Head of caudate nucleus (tissue), 42 donors: ENCODE measurements around the gene SORCS3.

Experiments used
- DNase-seq, 42 donors: peaks; one replicate each; pipeline versions ENCODE4 v3.0.0 to v3.0.0-alpha.2; 2020 to 2021; ENCODE audit warnings: mixed read lengths in 7 of 42
- intact Hi-C: fragments of 100-400 bp; cut with DNase I; formaldehyde crosslinking; loops from one replicate; pipeline ENCODE4 v1.15.0; 2022

Gene SORCS3

DNA sequence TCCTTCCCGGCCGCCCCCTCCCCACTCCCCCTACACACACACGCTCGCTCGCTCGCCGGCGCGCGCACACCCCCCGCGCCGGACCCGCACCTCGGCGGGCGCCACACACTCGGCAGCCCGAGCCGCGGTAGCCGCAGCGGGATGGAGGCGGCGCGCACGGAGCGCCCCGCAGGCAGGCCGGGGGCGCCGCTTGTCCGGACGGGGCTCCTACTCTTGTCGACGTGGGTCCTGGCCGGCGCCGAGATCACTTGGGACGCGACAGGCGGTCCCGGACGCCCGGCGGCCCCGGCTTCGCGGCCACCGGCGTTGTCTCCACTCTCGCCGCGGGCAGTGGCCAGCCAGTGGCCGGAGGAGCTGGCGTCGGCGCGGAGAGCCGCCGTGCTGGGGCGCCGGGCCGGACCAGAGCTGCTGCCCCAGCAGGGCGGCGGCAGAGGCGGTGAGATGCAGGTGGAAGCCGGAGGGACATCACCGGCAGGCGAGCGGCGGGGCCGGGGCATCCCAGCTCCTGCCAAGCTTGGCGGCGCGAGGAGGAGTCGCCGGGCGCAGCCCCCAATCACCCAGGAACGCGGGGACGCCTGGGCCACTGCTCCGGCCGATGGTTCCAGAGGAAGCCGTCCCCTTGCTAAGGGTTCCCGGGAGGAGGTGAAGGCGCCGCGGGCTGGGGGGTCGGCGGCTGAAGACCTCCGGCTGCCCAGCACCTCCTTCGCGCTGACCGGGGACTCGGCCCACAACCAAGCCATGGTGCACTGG lies at the start of gene SORCS3:
Gene SORCS3, plus strand, starts transcription at position 104 of the 750 bp plus-strand sequence.
- DNase-seq = peak in 11 of 42 donors; percentile 13 to 53 (median 31)
- intact Hi-C loops = loop anchor here (10.0 kb wide), 1 partner anchor 133 kb away; no protein-coding TSS in a partner anchor

DNA sequence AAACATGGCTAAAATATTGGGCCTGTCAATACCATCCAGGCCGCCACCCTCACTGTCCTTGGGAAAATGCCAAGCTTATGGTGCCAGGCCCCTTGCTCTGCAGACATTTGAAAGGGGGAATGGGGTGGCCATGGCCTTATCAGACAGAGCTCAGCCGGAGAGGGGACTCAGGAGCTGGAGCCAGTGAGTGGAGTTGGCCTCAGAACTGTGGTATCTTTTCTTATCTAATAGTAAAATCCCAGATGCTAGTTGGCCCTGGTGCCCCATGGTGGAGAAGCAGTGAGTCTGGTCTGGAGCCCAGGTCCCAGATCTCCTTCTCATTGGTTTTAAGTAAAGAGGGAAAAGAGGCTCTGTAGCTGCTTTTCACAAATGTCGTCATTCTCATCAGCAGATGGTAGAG lies 49.6 kb upstream of the SORCS3 start:
- DNase-seq = no peak
- intact Hi-C loops = no loop called here

DNA sequence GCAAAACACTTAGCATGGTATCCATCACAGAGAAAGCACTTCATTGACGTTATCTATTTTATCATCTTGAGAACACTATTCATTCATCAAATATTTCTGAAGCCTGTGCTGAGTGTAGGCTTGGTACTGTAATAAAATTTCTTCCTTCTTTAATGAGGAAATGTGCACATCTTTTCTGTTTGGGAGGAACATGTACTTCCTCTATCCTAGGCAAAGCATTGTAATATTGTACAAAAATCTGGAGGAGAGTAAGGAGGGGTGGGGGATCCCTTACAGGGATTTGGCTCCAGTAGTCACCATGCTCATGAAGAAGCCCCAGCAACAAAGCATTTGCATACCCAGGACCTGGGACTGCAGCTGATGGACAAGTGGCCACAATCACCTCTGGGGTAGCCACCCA lies 39.9 kb upstream of the SORCS3 start:
- DNase-seq = peak in 1 of 42 donors; percentile 23
- intact Hi-C loops = no loop called here

DNA sequence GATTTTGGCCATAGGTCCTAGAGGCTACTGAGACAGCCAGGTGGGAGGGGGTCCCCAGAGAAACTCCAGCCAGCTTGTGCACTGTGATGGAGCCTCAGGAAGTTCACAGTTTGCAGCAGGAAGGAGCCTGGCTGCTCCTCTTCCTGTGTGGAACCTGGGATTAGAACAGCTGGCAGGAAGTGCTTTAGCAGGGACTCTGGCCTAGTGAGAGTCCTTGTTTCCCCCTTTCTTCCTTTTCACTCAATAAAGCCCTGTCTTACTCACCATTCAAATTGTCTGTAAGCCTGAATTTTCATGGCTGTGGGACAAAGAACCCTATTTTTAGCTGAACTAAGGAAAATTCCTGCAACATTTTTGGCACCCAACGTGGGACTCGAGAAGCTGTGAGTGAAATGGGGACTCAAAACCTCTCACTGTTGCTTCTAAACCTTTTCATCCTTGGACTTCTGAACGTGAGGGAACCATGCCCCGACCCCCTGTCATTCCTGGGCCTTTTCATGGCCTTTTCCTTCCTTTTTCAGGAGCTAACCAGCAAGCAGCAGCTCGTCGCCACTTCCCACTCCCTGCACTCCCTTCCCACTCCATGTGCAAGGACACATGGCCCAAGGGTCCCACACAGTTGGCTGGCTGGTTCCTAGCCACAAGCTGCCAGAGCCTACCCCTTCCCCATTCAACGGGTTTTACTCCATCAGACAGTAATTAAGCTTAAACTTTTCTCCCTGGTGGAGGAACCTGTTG lies 32.8 kb upstream of the SORCS3 start:
- intact Hi-C loops = no loop called here

DNA sequence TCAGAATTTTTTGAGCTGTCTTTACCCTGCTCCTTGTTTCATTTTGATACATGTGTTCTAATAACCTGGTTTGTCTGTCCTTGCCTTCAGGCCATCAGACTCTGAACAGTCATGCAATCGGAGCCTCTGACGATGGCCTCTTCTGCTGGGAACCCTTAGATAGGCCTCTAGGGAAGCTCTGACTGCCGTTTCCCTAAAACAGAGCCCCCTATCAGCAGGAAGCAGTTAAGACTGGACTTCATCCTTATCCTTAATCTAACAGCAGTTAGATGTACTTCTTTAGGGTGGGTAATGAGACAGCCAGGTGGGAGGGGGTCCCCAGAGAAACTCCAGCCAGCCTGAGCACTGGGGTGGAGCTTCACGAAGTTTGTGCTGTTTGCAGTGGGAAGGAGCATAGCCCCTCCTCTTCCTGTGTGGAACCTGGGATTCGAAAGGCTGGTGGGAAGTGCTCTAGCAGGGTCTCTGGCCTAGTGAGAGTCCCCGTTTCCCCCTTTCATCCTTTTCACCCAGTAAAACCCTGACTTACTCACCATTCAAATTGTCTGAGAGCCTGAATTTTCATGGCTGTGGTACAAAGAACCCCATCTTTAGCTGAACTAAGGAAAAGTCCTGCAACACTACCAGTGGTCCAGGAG lies 28.4 kb upstream of the SORCS3 start:
- intact Hi-C loops = no loop called here
- DNase-seq = no peak

More for the DNA sequence above, 32.8 kb upstream of the SORCS3 start:
- no peak for DNase-seq

DNA sequence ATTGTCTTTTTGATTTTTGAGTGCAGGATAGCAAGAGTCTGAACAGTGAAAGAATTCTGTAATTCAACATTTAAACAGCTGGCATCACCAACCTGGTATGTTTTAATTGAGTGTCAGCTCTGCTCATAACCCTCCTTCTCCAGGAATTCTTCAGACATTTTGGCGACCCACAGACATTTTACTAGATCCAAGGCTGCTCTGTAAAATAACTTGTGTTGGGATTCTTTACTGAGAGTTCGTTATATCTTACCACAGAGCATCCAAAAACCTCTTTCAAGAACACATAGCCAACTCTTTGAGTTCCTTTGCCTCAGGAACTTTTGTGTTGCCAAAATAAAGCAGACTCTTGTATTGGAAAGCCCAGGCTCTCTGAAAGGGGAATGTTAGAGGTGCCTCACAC lies 27.7 kb upstream of the SORCS3 start:
- DNase-seq = no peak
- intact Hi-C loops = no loop called here

DNA sequence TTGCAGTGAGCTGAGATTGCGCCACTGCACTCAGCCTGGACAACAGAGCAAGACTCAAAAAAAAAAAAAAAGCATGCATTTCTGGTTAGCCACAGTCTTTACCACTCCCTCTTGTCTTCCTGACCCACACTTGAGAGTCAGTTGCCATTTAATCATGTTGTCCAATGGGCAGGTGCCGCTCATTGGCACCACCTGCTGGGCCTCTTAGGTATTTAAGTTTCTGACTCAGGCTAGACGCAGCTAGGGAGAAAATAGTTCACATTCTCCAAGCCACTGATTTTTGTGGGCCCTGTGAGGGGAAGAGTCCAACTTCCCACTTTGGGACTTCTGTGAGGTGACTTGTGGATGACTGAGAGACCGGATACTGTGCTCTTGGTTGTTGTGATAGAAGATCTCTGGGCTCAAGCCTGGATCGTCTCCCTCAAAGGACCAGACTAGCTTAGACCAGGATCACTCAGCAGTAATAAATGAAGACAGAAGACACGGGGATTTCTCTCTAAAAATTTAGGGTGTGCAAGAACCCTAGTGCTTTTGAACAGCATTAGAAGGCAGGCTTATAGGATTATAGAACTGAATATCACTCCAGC lies 26.8 kb upstream of the SORCS3 start:
- DNase-seq = peak in 1 of 42 donors; percentile 30
- intact Hi-C loops = no loop called here

DNA sequence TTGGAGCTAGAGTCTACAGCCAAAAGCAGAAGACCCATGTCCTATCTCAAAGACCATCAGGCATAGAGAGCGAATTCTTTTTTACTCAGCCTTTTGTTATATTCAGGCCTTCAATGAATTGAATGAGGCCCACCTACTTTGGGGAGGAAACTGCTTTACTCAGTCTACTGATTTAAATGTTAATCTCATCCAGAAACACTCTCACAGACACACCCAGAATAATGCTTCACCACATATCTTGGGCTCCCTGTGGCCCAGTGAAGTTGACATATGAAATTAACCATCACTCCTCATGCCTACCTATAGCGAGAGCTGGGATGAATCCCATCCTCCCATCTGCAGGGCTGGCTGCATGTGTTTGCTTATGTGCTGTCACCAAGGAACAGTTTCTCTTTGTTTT lies 26.0 kb upstream of the SORCS3 start:
- intact Hi-C loops = no loop called here
- no peak for DNase-seq

DNA sequence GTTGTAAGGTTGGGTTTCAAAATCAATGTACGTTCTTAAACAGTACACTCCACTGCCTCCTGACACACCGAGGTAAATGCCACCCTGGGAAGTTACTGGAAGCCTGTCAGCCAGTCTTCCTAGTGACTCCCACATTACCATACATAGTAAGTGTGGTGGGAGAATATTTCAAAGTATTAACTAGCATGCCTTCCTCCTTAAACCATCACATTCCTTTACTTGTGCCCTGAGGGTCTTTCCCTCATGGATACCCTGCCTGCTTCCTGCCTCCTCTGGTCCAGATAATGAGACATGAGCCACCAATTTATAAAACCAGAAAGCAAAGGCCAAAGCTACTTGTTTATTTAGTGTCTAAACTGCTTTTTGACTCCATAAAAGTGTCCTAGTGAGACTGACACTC lies 23.3 kb upstream of the SORCS3 start:
- intact Hi-C loops = no loop called here
- DNase-seq = no peak

DNA sequence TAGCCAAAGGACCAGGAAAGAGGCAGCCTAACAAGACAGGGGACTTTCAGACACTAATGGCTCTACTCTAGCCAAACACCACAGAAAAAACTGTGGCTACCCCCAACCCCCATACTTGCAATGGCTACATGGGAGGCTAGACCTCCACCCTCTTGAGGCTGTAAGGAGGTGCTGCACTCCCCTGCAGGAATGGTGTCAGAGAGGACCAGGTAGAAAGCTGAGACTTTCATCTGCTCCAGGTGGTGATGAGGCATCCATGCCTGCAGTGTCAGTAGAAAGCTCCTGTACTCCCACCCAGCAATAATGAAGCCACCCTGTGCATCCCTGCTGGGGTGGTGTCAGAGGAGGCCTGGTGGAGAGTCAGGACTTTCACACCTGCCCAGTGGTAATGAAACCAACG lies 18.9 kb upstream of the SORCS3 start:
- intact Hi-C loops = no loop called here
- no peak for DNase-seq

DNA sequence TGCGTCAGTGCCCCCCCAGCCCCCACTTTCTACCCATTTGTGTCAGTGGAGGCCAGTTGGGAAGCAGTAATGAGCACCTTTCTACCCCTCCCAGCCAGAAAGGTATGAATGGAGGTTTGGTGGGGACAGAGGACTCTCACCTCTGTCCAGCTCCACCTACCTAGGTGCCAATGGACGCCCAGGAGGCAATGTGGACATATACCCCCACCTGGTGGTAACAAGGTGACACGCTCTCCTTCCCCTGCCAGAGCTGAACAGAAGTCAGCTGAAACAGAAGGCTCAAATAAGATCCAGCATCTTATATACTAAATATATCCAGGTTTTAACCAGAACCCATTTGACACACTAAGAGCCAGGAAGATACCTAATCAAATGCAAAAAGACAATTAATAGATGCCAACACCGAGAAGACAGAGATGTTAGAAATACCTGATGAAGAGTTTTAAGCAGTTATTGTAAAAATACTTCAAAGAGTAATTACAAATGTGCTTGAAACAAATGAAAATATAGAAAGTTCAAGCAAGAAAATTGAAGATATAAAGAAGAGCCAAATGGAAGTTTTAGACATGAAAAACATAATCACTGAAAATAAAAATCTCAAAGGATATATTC lies 18.4 kb upstream of the SORCS3 start:
- no peak for DNase-seq
- intact Hi-C loops = no loop called here

DNA sequence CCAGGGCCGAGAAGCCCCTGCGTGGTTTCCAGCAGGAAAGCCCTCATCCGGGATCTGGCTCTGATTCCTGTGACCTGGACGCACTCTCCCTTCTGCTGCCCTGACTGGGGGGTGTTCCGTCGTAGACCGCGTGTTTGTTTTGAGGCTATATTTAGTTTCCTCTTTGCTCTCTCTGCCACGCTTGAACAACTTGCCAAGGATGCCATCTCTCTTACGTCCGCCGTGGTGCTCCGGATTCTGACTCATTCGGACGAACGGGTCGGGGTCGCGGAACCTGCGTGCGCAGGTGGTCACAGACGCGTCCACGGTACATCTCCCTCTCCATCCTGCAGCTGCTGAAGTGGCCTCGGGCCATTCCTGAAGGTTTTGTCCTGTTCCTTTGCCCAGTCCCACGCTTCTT lies 10.4 kb upstream of the SORCS3 start:
- intact Hi-C loops = loop anchor here (10.0 kb wide), 1 partner anchor 294 kb away; no protein-coding TSS in a partner anchor
- no peak for DNase-seq

DNA sequence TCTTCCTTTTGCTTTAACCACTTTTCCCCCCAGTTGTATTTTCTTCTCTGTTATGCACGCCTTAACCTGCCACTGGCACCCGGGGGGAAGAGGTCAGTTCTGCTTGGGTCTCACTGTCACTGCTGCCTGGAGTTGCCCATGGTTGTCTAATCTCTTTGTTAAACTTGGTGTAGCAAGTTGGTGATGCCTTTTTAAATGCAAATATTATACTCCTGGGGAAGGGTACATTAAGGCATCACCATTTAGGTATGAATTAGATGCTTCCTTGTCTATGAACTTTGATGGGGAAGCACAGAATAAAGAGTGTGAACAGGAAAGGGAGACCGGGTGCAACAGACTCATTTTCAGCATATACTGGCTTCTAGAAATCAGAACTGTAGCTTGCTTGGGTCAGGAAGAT lies 9.1 kb upstream of the SORCS3 start:
- intact Hi-C loops = loop anchor here (10.0 kb wide), 1 partner anchor 293 kb away; no protein-coding TSS in a partner anchor
- DNase-seq = no peak

DNA sequence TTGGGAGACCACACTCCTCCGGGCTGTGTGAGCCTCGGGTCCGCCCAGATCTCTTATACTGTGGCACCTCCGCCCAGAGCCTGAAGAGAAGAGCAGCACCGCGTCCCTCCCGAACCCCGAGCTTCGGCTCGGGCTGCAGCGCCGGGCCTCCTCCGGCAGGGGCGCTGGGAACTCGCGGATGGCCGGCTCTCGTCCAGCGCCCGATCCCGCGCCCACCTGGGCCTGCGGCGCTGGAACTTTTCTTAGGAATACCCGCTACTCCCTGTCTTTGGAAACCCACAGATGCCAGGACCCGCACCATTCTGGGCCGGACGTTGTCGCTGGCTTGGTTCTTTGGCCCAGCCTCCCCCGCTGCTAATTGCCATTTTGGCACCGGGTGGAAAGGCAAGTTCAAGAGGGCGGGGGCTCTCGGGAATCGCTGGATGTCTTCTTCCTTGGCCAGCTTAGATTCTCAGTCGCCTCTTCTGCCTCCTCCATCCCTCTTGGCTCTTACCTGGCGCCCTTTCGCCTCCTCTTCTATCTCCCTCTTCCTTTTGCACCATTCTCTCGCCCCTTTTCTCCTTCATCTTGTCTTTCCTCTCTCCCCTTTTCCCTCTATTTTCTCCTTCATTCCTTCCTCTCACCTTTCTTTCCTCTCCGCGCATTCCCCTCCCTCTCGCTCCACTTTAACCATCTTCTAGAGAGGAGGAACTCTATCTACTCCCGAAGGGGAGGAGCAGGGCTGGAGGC lies 2.1 kb upstream of the SORCS3 start:
- intact Hi-C loops = loop anchor here (10.0 kb wide), 1 partner anchor 286 kb away; no protein-coding TSS in a partner anchor

DNA sequence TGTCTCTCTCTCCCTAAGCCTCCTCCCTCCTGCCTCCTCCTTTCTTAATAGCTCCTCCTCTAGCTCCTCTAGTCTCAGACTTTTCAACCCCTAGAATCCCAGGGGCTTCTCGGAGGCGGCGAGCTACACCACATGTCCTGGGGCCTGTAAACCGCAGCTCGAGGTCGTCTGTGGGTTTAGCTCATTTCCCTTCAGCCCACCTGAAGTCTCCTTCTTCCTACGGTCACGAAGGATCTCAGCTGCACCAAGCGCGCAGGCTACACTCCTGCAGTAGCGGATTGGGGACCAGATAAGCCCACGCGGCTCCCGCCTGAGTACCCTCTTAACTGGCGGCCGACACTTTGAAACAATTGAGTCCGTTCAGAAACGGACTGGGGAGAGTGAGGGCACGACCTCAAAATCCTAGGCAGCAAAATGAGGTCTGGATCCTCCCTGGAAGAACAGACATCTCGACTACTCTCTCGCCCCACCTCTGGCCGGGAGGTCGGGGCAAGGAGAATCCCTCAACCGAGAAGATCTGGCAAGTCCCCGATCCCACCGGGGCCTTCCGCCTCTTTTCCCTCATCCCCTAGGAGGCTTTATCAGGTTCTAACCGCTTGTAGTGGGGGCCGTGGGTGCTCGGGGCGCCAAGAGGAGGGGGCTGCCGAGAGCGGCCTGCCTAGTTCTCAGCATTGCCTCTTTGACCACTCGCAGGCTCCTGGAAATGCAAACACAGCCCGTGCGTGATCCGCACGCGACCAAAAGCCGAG lies 1.3 kb upstream of the SORCS3 start:
- peak in 37 of 42 donors; percentile 10 to 85 (median 59) for DNase-seq
- intact Hi-C loops = loop anchor here (10.0 kb wide), 2 partner anchors 135 to 285 kb away; no protein-coding TSS in a partner anchor

More for the DNA sequence above, 2.1 kb upstream of the SORCS3 start:
- DNase-seq = peak in 34 of 42 donors; percentile 15 to 73 (median 49)

DNA sequence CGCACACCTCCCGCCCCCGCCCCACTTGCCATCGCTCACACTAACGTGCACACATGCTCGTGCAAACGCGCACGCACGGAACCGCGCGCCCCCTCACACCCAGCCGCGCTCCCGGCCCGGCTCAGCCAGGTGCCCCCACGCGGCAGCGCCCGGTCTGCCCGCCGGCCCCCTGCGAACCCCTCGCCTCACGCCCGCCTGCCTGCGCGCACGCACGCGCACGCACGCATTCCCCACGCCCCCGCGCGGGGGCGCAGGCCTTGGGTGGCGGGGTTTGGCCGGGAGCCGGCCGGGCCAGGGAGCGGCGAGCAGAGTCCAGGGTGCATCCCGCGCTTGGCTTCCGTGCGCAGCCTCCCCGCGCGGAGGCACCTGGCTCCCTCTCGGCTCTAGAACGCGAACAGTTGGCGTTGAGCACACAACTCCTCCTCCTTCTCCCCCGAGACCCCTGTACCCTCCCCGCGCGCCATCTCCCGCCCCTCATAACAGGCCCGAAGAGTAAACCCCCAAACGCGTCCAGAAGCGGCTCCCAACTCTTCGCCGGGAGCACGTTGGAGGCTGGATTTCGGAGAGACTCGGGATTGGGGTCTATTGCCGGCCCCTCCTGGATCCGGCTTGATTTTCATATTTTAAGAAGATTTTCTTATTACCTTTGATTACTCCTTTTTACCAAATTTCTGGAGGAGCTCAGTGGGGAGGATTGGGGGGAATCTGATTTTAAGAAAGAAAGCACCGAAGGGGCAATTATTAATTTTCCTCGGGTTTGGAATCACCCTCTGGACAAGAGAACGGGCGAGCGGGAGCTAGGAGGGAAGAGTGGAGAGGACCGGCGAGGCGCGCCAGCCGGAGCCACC lies 527 bp upstream of the SORCS3 start:
- intact Hi-C loops = loop anchor here (10.0 kb wide), 1 partner anchor 134 kb away; no protein-coding TSS in a partner anchor
- peak in 32 of 42 donors; percentile 20 to 68 (median 44) for DNase-seq
